Keratinocyte (primary cell): Measurements from ENCODE around the gene SPR. TPM values are rescaled to one million over a fixed set of nuclear protein-coding genes. Genes with fewer than 3 reads are reported as not detected.

Experiments used
- DNase-seq: peaks from one replicate; pipeline ENCODE4 v3.0.0-alpha.2; 2011; ENCODE audit warnings: low read depth, missing footprints, low spot score
- FAIRE-seq: peaks from 2 replicates; lab custom pipeline; 2011; peaks lifted over from hg19 to GRCh38; lab: Jason Lieb, UNC
- H2AFZ ChIP-seq: 2 replicates; pipeline ENCODE4 v1.6.0; 2012; ENCODE audit warnings: low read length, control low read depth, inconsistent platforms; ENCODE audit not compliant: control insufficient read depth
- H3K27ac ChIP-seq: 2 replicates; pipeline ENCODE4 v1.5.1; 2011; ENCODE audit warnings: low read length; ENCODE audit not compliant: control insufficient read depth, insufficient read depth
- H3K27me3 ChIP-seq: 3 replicates; pipeline ENCODE4 v1.6.0; 2011; ENCODE audit warnings: low read length; ENCODE audit not compliant: control insufficient read depth, insufficient read depth; ENCODE audit errors: extremely low read depth
- H3K36me3 ChIP-seq, 2 experiments: 2 replicates in 1 of 2; 3 replicates in 1 of 2; pipeline ENCODE4 v1.5.1; 2011; ENCODE audit warnings: low read length in 2 of 2, mild to moderate bottlenecking in 1 of 2; ENCODE audit not compliant: control insufficient read depth in 2 of 2, insufficient read depth in 2 of 2; ENCODE audit errors: extremely low read depth in 1 of 2
- H3K4me1 ChIP-seq: 3 replicates; pipeline ENCODE4 v1.5.1; 2011; ENCODE audit warnings: low read length; ENCODE audit not compliant: control insufficient read depth, insufficient read depth; ENCODE audit errors: extremely low read depth
- H3K4me2 ChIP-seq: 3 replicates; pipeline ENCODE4 v1.6.0; 2011; ENCODE audit warnings: low read depth, low read length; ENCODE audit not compliant: control insufficient read depth, insufficient read depth; ENCODE audit errors: extremely low read depth
- H3K4me3 ChIP-seq, 3 experiments: fragments of 200-600 bp in 1 of 3; sonication (generic) in 1 of 3; 2 replicates in 2 of 3; 3 replicates in 1 of 3; pipeline ENCODE4 v1.5.1; 2011 to 2016; ENCODE audit warnings: low read length in 3 of 3, mild to moderate bottlenecking in 3 of 3, control low read depth in 2 of 3, inconsistent platforms in 1 of 3, low read depth in 1 of 3, mixed read lengths in 1 of 3, mixed run types in 1 of 3, moderate library complexity in 1 of 3; ENCODE audit not compliant: control insufficient read depth in 2 of 3, insufficient read depth in 2 of 3; ENCODE audit errors: extremely low read depth in 1 of 3
- H3K79me2 ChIP-seq: 2 replicates; pipeline ENCODE4 v1.6.0; 2012; ENCODE audit warnings: low read length; ENCODE audit not compliant: control insufficient read depth, insufficient read depth
- H3K9ac ChIP-seq: 3 replicates; pipeline ENCODE4 v1.6.0; 2011; ENCODE audit warnings: low read length; ENCODE audit not compliant: control insufficient read depth, insufficient read depth; ENCODE audit errors: extremely low read depth
- H3K9me1 ChIP-seq: 3 replicates; pipeline ENCODE4 v1.6.0; 2011; ENCODE audit warnings: low read length; ENCODE audit not compliant: control insufficient read depth, insufficient read depth; ENCODE audit errors: extremely low read depth
- H3K9me3 ChIP-seq: 2 replicates; pipeline ENCODE4 v1.5.1; 2012; ENCODE audit warnings: low read depth, low read length; ENCODE audit not compliant: control insufficient read depth
- H4K20me1 ChIP-seq: 3 replicates; pipeline ENCODE4 v1.6.0; 2011; ENCODE audit warnings: low read length; ENCODE audit not compliant: control insufficient read depth, insufficient read depth; ENCODE audit errors: extremely low read depth
- CTCF ChIP-seq, 3 experiments: IDR thresholded peaks in 1 of 3; conservative IDR thresholded peaks in 1 of 3; optimal IDR thresholded peaks in 1 of 3; 2 replicates in 2 of 3; 3 replicates in 1 of 3; pipeline versions ENCODE3 to v1.5.1; 2011; ENCODE audit warnings: low read length in 3 of 3, mild to moderate bottlenecking in 3 of 3, moderate library complexity in 2 of 3, control low read depth in 1 of 3, inconsistent platforms in 1 of 3; ENCODE audit not compliant: insufficient read depth in 2 of 3; ENCODE audit errors: extremely low read depth in 1 of 3
- EZH2 ChIP-seq: IDR thresholded peaks from one replicate; pipeline ENCODE4 v1.6.1; 2012; ENCODE audit warnings: inconsistent platforms, mild to moderate bottlenecking, low read length, moderate library complexity
- dilution Hi-C: fragments of 300-500 bp; cut with MboI; formaldehyde crosslinking; loops from one replicate; pipeline ENCODE4 v1.7.0; 2020; ENCODE audit warnings: low sequenced_read_pairs; ENCODE audit not compliant: extremely low pct_ligation_motif_present
- polyA plus RNA-seq, 5 experiments: library from polyadenylated mRNA; depleted of rRNA in 3 of 5; stranded (reverse) in 3 of 5; stranded (forward) in 1 of 5; unstranded in 1 of 5; fragments of >200 nt; gene quantifications; 1 replicate in 1 of 5; 2 replicates in 3 of 5; 3 replicates in 1 of 5; pipeline versions ENCODE4 v1.2.1 to v1.2.3, GENCODE V29; 2011 to 2012; ENCODE audit warnings: missing spikeins in 2 of 5, low read depth in 1 of 5, low replicate concordance in 1 of 5

Gene SPR
- polyA plus RNA-seq, 1 donor (not counting 4 experiments of a cell fraction or from before 2014, with no cell fraction given), result 25.1 TPM

- peaks cover 30% of the 10 kb centered on the region for H3K4me1 ChIP-seq
- H2AFZ ChIP-seq, result no peak overlapping the region
- no peaks in the 10 kb centered on the region for H3K9me3 ChIP-seq
- no peaks in the 10 kb centered on the region for H3K9me1 ChIP-seq
- no peak overlapping the region for H3K9ac ChIP-seq
- H3K27ac ChIP-seq, result no peak overlapping the region
- H3K36me3 ChIP-seq, result no peaks in the 10 kb centered on the region
- peaks cover 33% of the 10 kb centered on the region for H3K27me3 ChIP-seq
- H4K20me1 ChIP-seq, result peaks cover 2% of the 10 kb centered on the region
- FAIRE-seq (no peak), DNase-seq (no peak)
- dilution Hi-C loops, result no loop called here
- H3K4me2 ChIP-seq, result no peak overlapping the region
- no peaks in the 10 kb centered on the region for H3K79me2 ChIP-seq
- TF ChIP-seq EZH2 (no peak), CTCF (optimal IDR thresholded peaks at IDR 0.05 in 1 of 3, IDR thresholded peaks at IDR 0.05 in 1 of 3, conservative IDR thresholded peaks at IDR 0.05 in 1 of 3; ENCODE audit: extremely low read depth in 1 of 3, insufficient read depth in 2 of 3, low read length in 3 of 3) (no peak)
- no peak overlapping the region for H3K4me3 ChIP-seq
Observed at GRCh38 chr2:72898585-72898906, 11.3 kb downstream of the SPR start.

- dilution Hi-C loops, result no loop called here
- H3K36me3 ChIP-seq, result no peaks in the 10 kb centered on the region
Observed at GRCh38 chr2:72900191-72900825, 13.1 kb downstream of the SPR start.

More at GRCh38 chr2:72900191-72900825, 13.1 kb downstream of the SPR start:
- H3K27ac ChIP-seq, result no peak overlapping the region
- H3K9me3 ChIP-seq, result no peaks in the 10 kb centered on the region
- H4K20me1 ChIP-seq, result no peaks in the 10 kb centered on the region
- peaks cover 13% of the 10 kb centered on the region for H3K4me1 ChIP-seq
- H3K79me2 ChIP-seq, result no peaks in the 10 kb centered on the region
- no peak overlapping the region for H3K4me2 ChIP-seq
- H3K9ac ChIP-seq, result no peak overlapping the region
- no peaks in the 10 kb centered on the region for H3K9me1 ChIP-seq
- DNase-seq, result no peak
- TF ChIP-seq CTCF (optimal IDR thresholded peaks at IDR 0.05 in 1 of 3, IDR thresholded peaks at IDR 0.05 in 1 of 3, conservative IDR thresholded peaks at IDR 0.05 in 1 of 3; ENCODE audit: extremely low read depth in 1 of 3, insufficient read depth in 2 of 3, low read length in 3 of 3) (no peak), EZH2 (no peak)
- no peak for FAIRE-seq
- H3K27me3 ChIP-seq, result peaks cover 30% of the 10 kb centered on the region
- H2AFZ ChIP-seq, result no peak overlapping the region
- no peak overlapping the region for H3K4me3 ChIP-seq
